Measurements from ENCODE around the gene ACBD6.

DNA sequence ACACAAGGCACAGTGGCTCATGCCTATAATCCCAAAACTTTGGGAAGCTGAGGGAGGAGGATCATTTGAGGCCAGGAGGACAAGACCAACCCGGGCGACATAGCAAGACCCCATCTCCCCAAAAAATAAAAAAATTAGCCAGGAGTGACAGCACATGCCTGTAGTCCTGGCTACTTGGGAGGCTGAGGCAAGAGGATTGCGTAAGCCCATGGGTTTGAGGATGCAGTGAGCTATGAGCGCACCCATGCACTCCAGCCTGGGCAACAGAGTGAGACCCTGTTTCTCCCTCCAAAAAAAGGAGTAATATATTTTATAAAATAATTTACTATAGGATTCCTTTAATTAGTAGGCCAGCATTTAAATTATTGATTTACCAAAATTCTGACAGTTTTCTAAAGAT, 89.8 kb downstream of the ACBD6 start:
- TF ChIP-seq TAF1 (IDR thresholded peaks at IDR 0.05; ENCODE audit: borderline replicate concordance, low read depth, low read length) = no peak
- no peak for TF ChIP-seq POLR2AphosphoS5 (IDR thresholded peaks at IDR 0.05; ENCODE audit: low read depth, low read length)
- no peak for TF ChIP-seq POLR2A (IDR thresholded peaks at IDR 0.05; ENCODE audit: low read depth, low read length)

Measured in GM12892 (cell line).